SU-DHL-6 (cell line): ENCODE data around the gene TNS1.

Source experiments
- CTCF ChIP-seq: fragments of 200-600 bp; sonication (generic); IDR thresholded peaks from one replicate; pipeline ENCODE4 v1.5.1; 2017; ENCODE audit warnings: antibody characterized with exemption, mild to moderate bottlenecking, low read length, moderate library complexity; ENCODE audit not compliant: insufficient read depth, poor library complexity, severe bottlenecking
- EZH2phosphoT487 ChIP-seq: fragments of 200-600 bp; sonication (generic), shearing (Covaris generic); conservative IDR thresholded peaks from 2 replicates; pipeline ENCODE4 v1.6.1; 2018; ENCODE audit warnings: mild to moderate bottlenecking, antibody characterized with exemption, low read length, moderate library complexity, mixed read lengths

GRCh38 chr2:217837530-217837929 lies 165.3 kb downstream of the TNS1 start:
- TF ChIP-seq CTCF (no peak), EZH2phosphoT487 (no peak)
